Tibial nerve (tissue), 4 donors: Measurements from ENCODE around the gene SCP2. TPM values are rescaled to one million over a fixed set of nuclear protein-coding genes. Genes with fewer than 3 reads are reported as not detected.

ENCODE experiments used
- DNase-seq, 2 donors: peaks; one replicate each; pipeline ENCODE4 v3.0.0-alpha.2; 2019; ENCODE audit warnings: low spot score in 2 of 2
- H3K27ac ChIP-seq, 4 donors: fragments of 200-600 bp; sonication (generic) in 3 of 4; one replicate each; pipeline ENCODE4 v1.5.1; 2017 to 2019; ENCODE audit warnings: mild to moderate bottlenecking in 1 of 4
- H3K27me3 ChIP-seq, 2 donors: fragments of 200-600 bp; sonication (generic) in 1 of 2; one replicate each; pipeline versions ENCODE4 v1.5.1 to v1.6.0; 2017 to 2019
- H3K36me3 ChIP-seq, 3 donors: fragments of 200-600 bp; sonication (generic); one replicate each; pipeline ENCODE4 v1.5.1; 2018 to 2019
- H3K4me1 ChIP-seq, 4 donors: fragments of 200-600 bp; sonication (generic) in 3 of 4; one replicate each; pipeline ENCODE4 v1.5.1; 2017 to 2019
- H3K4me3 ChIP-seq, 4 donors: fragments of 200-600 bp; sonication (generic) in 3 of 4; one replicate each; pipeline ENCODE4 v1.5.1; 2017 to 2019; ENCODE audit warnings: mild to moderate bottlenecking in 1 of 4, moderate library complexity in 1 of 4
- H3K9me3 ChIP-seq, 4 donors: fragments of 200-600 bp; sonication (generic) in 3 of 4; one replicate each; pipeline ENCODE4 v1.5.1; 2017 to 2019
- EP300 ChIP-seq, 2 donors: sonication (generic); formaldehyde crosslinking; IDR thresholded peaks; one replicate each; pipeline ENCODE4 v1.6.1; 2017; ENCODE audit warnings: antibody characterized with exemption in 2 of 2, mild to moderate bottlenecking in 1 of 2
- POLR2A ChIP-seq, 2 donors: fragments of 450-650 bp; IDR thresholded peaks; one replicate each; pipeline ENCODE4 v1.6.1; 2017; ENCODE audit warnings: antibody characterized with exemption in 2 of 2, mild to moderate bottlenecking in 2 of 2, moderate library complexity in 2 of 2
- WGBS, 2 donors: methylation state at CpG; one replicate each; pipeline ENCODE4 v1.1.5; 2018; 5-methylcytosine and 5-hydroxymethylcytosine counted together
- small RNA-seq: library from RNA; depleted of rRNA; stranded (forward); fragments of <200 nt; gene quantifications from one replicate; pipeline ENCODE3, GENCODE V24; 2016
- total RNA-seq, 4 donors: library from RNA; depleted of rRNA; stranded (reverse); fragments of >200 nt; gene quantifications; one replicate each; pipeline ENCODE4 v1.1.0, GENCODE V29; 2016

Gene SCP2
- total RNA-seq, 4 donors from 2014 or later = 63.3 to 131 (median 104) TPM

- H3K9me3 ChIP-seq = no peaks in the 10 kb centered on the region
- peaks cover 0 to 28% (median 2%) of the 10 kb centered on the region in 4 donors for H3K4me1 ChIP-seq
- TF ChIP-seq EP300 (IDR thresholded peaks at IDR 0.05) (no peak), POLR2A (IDR thresholded peaks at IDR 0.05) (no peak)
- H3K27me3 ChIP-seq = no peaks in the 10 kb centered on the region
- 50 to 64% methylated on average over 9 to 13 of the region's 13 CpGs for WGBS, 2 donors
- no peak overlapping the region for H3K4me3 ChIP-seq
- DNase-seq = no peak
- peak overlapping the region in 2 of 4 donors; percentile 50 to 62 for H3K27ac ChIP-seq
- H3K36me3 ChIP-seq = no peaks in the 10 kb centered on the region
These were observed 167.4 kb downstream of the SCP2 start for GRCh38 chr1:53094533-53094919.

Small RNA genes lying within 50 kb of the gene (small RNA-seq; reads per million reads assigned to genes)
- gene AC099677.1 (not detected), gene AC099677.2 (not detected), gene HIGD1AP11 (not detected), gene MIR1273F (not detected), gene MIR1273G (not detected), gene MIR5095 (not detected)

Other genes starting within 250 kb of the SCP2 start
- gene COA7, start 228.9 kb upstream of the SCP2 start, total RNA-seq = 10 to 100 TPM in 1 of 4 donors, 1 to 10 TPM in 3; 7.5 to 10.5 (median 8.9) TPM
- gene ZYG11B, start 200.8 kb upstream of the SCP2 start, total RNA-seq = 10 to 100 TPM; 41.9 to 46.5 (median 42.7) TPM
- not detected for gene ZYG11A, start 84.5 kb upstream of the SCP2 start, total RNA-seq
- gene ECHDC2, start 5.5 kb upstream of the SCP2 start, total RNA-seq = 100 to 1,000 TPM; 110 to 346 (median 205) TPM
- gene PODN, start 134.9 kb downstream of the SCP2 start, total RNA-seq = 1,000 to 10,000 TPM in 1 of 4 donors, 100 to 1,000 TPM in 3; 209 to 1,182 (median 700) TPM
- gene SLC1A7, start 215.4 kb downstream of the SCP2 start, total RNA-seq = 1 to 10 TPM in 1 of 4 donors, under 1 TPM in 1, not detected in 2; 0.66 to 1.6 TPM